ES-I3 (cell line): Measurements from ENCODE around the gene CLP1.

ENCODE experiments used
- H3K36me3 ChIP-seq: 2 replicates; pipeline ENCODE4 v1.6.1; 2013; ENCODE audit warnings: mild to moderate bottlenecking, low read length, control low read depth, moderate library complexity; ENCODE audit not compliant: insufficient read depth
- H3K4me1 ChIP-seq: 2 replicates; pipeline ENCODE4 v1.6.1; 2013; ENCODE audit warnings: mild to moderate bottlenecking, control low read depth, low read length; ENCODE audit not compliant: insufficient read depth
- H3K9ac ChIP-seq: 2 replicates; pipeline ENCODE4 v1.6.1; 2013; ENCODE audit warnings: low read depth, mild to moderate bottlenecking, low read length, moderate library complexity
- H3K9me3 ChIP-seq: 2 replicates; pipeline ENCODE4 v1.6.1; 2013; ENCODE audit warnings: mild to moderate bottlenecking, low read length, moderate library complexity; ENCODE audit not compliant: control insufficient read depth, insufficient read depth

The CLP1 gene

GRCh38 chr11:57657194-57658022, at the start of gene CLP1:
TSS of gene CLP1 (plus strand) at chr11:57657762. CDS start at chr11:57659477, 1,715 bp downstream.
- Histone ChIP-seq H3K4me1 (peaks cover 11% of the 10 kb centered on the region; the same call in 1 of the 2 replicates), H3K9me3 (no peaks in the 10 kb centered on the region), H3K9ac (peak within 1 kb of the TSS; percentile 96), H3K36me3 (peaks cover 7% of the 10 kb centered on the region; the same call in 1 of the 2 replicates)

GRCh38 chr11:57610170-57610569, 47.4 kb upstream of the CLP1 start:
- H3K36me3 ChIP-seq: peaks cover 6% of the 10 kb centered on the region; the same call in 1 of the 2 replicates

GRCh38 chr11:57614234-57614772, 43.3 kb upstream of the CLP1 start:
- H3K9ac ChIP-seq: no peak overlapping the region
- no peaks in the 10 kb centered on the region for H3K9me3 ChIP-seq
- peaks cover 6% of the 10 kb centered on the region; the same call in 1 of the 2 replicates for H3K36me3 ChIP-seq
- peaks cover 13% of the 10 kb centered on the region; the same call in 1 of the 2 replicates for H3K4me1 ChIP-seq

More at GRCh38 chr11:57610170-57610569, 47.4 kb upstream of the CLP1 start:
- Histone ChIP-seq H3K9ac (no peak overlapping the region), H3K4me1 (peaks cover 13% of the 10 kb centered on the region; the same call in 1 of the 2 replicates), H3K9me3 (no peaks in the 10 kb centered on the region)

- H3K9ac ChIP-seq: no peak overlapping the region
Measured at GRCh38 chr11:57615308-57615707, 42.3 kb upstream of the CLP1 start.

GRCh38 chr11:57616595-57616994, 41.0 kb upstream of the CLP1 start:
- Histone ChIP-seq H3K9me3 (no peaks in the 10 kb centered on the region), H3K9ac (no peak overlapping the region)

More at GRCh38 chr11:57615308-57615707, 42.3 kb upstream of the CLP1 start:
- Histone ChIP-seq H3K4me1 (peaks cover 7% of the 10 kb centered on the region; the same call in 1 of the 2 replicates), H3K36me3 (peaks cover under 1% of the 10 kb centered on the region; the same call in 1 of the 2 replicates), H3K9me3 (no peaks in the 10 kb centered on the region)

GRCh38 chr11:57618438-57618837, 39.1 kb upstream of the CLP1 start:
- Histone ChIP-seq H3K4me1 (0 out of 2 replicates have a peak, but pooled peaks cover 6% of the 10 kb centered on the region), H3K9ac (no peak overlapping the region), H3K36me3 (no peaks in the 10 kb centered on the region), H3K9me3 (no peaks in the 10 kb centered on the region)

More at GRCh38 chr11:57616595-57616994, 41.0 kb upstream of the CLP1 start:
- H3K4me1 ChIP-seq: 0 out of 2 replicates have a peak, but pooled peaks cover 6% of the 10 kb centered on the region
- H3K36me3 ChIP-seq: no peaks in the 10 kb centered on the region

- Histone ChIP-seq H3K9me3 (no peaks in the 10 kb centered on the region), H3K36me3 (no peaks in the 10 kb centered on the region), H3K4me1 (no peaks in the 10 kb centered on the region), H3K9ac (no peak overlapping the region)
Measured at GRCh38 chr11:57619331-57619730, 38.2 kb upstream of the CLP1 start.

- H3K36me3 ChIP-seq: no peaks in the 10 kb centered on the region
- no peaks in the 10 kb centered on the region for H3K4me1 ChIP-seq
- H3K9me3 ChIP-seq: no peaks in the 10 kb centered on the region
- no peak overlapping the region for H3K9ac ChIP-seq
Measured at GRCh38 chr11:57620467-57620866, 37.1 kb upstream of the CLP1 start.

GRCh38 chr11:57622263-57622662, 35.3 kb upstream of the CLP1 start:
- no peaks in the 10 kb centered on the region for H3K4me1 ChIP-seq
- H3K36me3 ChIP-seq: no peaks in the 10 kb centered on the region
- H3K9me3 ChIP-seq: no peaks in the 10 kb centered on the region
- H3K9ac ChIP-seq: no peak overlapping the region

- H3K4me1 ChIP-seq: no peaks in the 10 kb centered on the region
- no peaks in the 10 kb centered on the region for H3K36me3 ChIP-seq
- no peak overlapping the region for H3K9ac ChIP-seq
- H3K9me3 ChIP-seq: no peaks in the 10 kb centered on the region
Measured at GRCh38 chr11:57624864-57625263, 32.7 kb upstream of the CLP1 start.

- H3K4me1 ChIP-seq: no peaks in the 10 kb centered on the region
- no peaks in the 10 kb centered on the region for H3K36me3 ChIP-seq
- no peaks in the 10 kb centered on the region for H3K9me3 ChIP-seq
- no peak overlapping the region for H3K9ac ChIP-seq
Measured at GRCh38 chr11:57626895-57627294, 30.7 kb upstream of the CLP1 start.

- Histone ChIP-seq H3K9me3 (no peaks in the 10 kb centered on the region), H3K4me1 (no peaks in the 10 kb centered on the region), H3K36me3 (no peaks in the 10 kb centered on the region), H3K9ac (no peak overlapping the region)
Measured at GRCh38 chr11:57630171-57630570, 27.4 kb upstream of the CLP1 start.

GRCh38 chr11:57632116-57632515, 25.4 kb upstream of the CLP1 start:
- Histone ChIP-seq H3K36me3 (no peaks in the 10 kb centered on the region), H3K9me3 (no peaks in the 10 kb centered on the region), H3K4me1 (peaks cover 8% of the 10 kb centered on the region; the same call in 1 of the 2 replicates), H3K9ac (no peak overlapping the region)

- H3K9me3 ChIP-seq: no peaks in the 10 kb centered on the region
- peaks cover 8% of the 10 kb centered on the region; the same call in 1 of the 2 replicates for H3K4me1 ChIP-seq
- H3K9ac ChIP-seq: no peak overlapping the region
- no peaks in the 10 kb centered on the region for H3K36me3 ChIP-seq
Measured at GRCh38 chr11:57633394-57634070, 24.0 kb upstream of the CLP1 start.
